Calu3 (cell line): ENCODE results near the gene DUSP14. TPM values are rescaled to one million over a fixed set of nuclear protein-coding genes. Genes with fewer than 3 reads are reported as not detected.

Experiments
- BruUV-seq: library from RNA; stranded (reverse); fragments of 400-500 nt; replicated peaks from 2 replicates; lab custom pipeline; 2021; lab: Mats Ljungman, UMichigan
- CTCF ChIA-PET: fragments of 300-600 bp; sonication (Branson Sonifier 250); formaldehyde crosslinking; loops from one replicate; lab custom pipeline; 2022; ENCODE audit warnings: antibody characterized with exemption; lab: Charles Lee
- DNase-seq: peaks from one replicate; pipeline ENCODE4 v3.0.0; 2022
- H3K27ac Mint-ChIP-seq: one replicate; pipeline ENCODE4 v1.8.0; 2022; ENCODE audit warnings: mixed read lengths; ENCODE audit not compliant: unreplicated experiment
- H3K27me3 Mint-ChIP-seq: one replicate; pipeline ENCODE4 v1.8.0; 2022; ENCODE audit warnings: mixed read lengths; ENCODE audit not compliant: unreplicated experiment
- H3K36me3 Mint-ChIP-seq: one replicate; pipeline ENCODE4 v1.8.0; 2022; ENCODE audit warnings: mild to moderate bottlenecking, moderate library complexity, mixed read lengths; ENCODE audit not compliant: insufficient read depth, unreplicated experiment
- H3K4me1 Mint-ChIP-seq: one replicate; pipeline ENCODE4 v1.8.0; 2022; ENCODE audit warnings: mild to moderate bottlenecking, low read depth, mixed read lengths; ENCODE audit not compliant: unreplicated experiment
- H3K4me3 Mint-ChIP-seq: one replicate; pipeline ENCODE4 v1.8.0; 2022; ENCODE audit warnings: mild to moderate bottlenecking, low read depth, moderate library complexity, mixed read lengths; ENCODE audit not compliant: unreplicated experiment
- H3K9me3 Mint-ChIP-seq: one replicate; pipeline ENCODE4 v1.8.0; 2022; ENCODE audit warnings: low read depth, mixed read lengths; ENCODE audit not compliant: unreplicated experiment
- CTCF ChIP-seq: fragments of 200-600 bp; IDR thresholded peaks from one replicate; pipeline ENCODE4 v1.8.0; 2022; ENCODE audit warnings: antibody characterized with exemption; ENCODE audit not compliant: unreplicated experiment
- intact Hi-C: fragments of 100-400 bp; cut with micrococcal nuclease; formaldehyde crosslinking; loops from one replicate; pipeline ENCODE4 v1.10.0; 2022; ENCODE audit not compliant: unreplicated experiment
- total RNA-seq: library from RNA; stranded (reverse); gene quantifications from 2 replicates; pipeline ENCODE4 v1.2.3, GENCODE V29; 2022

Gene DUSP14
- total RNA-seq, 1 experiment from 2014 or later = 75.2 TPM

- H3K9me3 Mint-ChIP-seq = no peaks in the 10 kb centered on the region
- intact Hi-C loops = loop anchor here (5.0 kb wide), 1 partner anchor 84 kb away; the partner anchor contains the start of genes ACACA and TADA2A
- no peaks in the 10 kb centered on the region for H3K27me3 Mint-ChIP-seq
- peaks cover 36% of the 10 kb centered on the region for H3K36me3 Mint-ChIP-seq
- peak overlapping the region; percentile 79 for H3K4me3 Mint-ChIP-seq
- DNase-seq = peak; percentile 92
- H3K27ac Mint-ChIP-seq = peak overlapping the region; percentile 72
- no peak for TF ChIP-seq CTCF
- CTCF ChIA-PET = interaction anchor here (0.7 to 1.4 kb wide), 7 partner anchors 11 to 1942 kb away, joined by 3 to 9 read pairs (median 3); partner anchors contain the start of gene SYNRG
- no TSS peak for BruUV-seq
- peaks cover 55% of the 10 kb centered on the region for H3K4me1 Mint-ChIP-seq
Observed at GRCh38 chr17:37490638-37491614, 1.2 kb downstream of the DUSP14 start.

GRCh38 chr17:37492167-37492566, 2.5 kb downstream of the DUSP14 start:
- BruUV-seq = no TSS peak
- H3K27me3 Mint-ChIP-seq = no peaks in the 10 kb centered on the region
- H3K4me1 Mint-ChIP-seq = peaks cover 55% of the 10 kb centered on the region
- H3K27ac Mint-ChIP-seq = no peak overlapping the region
- intact Hi-C loops = loop anchor here (5.0 kb wide), 1 partner anchor 85 kb away; the partner anchor contains the start of genes ACACA and TADA2A
- H3K9me3 Mint-ChIP-seq = no peaks in the 10 kb centered on the region
- H3K4me3 Mint-ChIP-seq = peak overlapping the region; percentile 79
- TF ChIP-seq CTCF = no peak
- CTCF ChIA-PET = no interaction called here
- no peak for DNase-seq
- peaks cover 36% of the 10 kb centered on the region for H3K36me3 Mint-ChIP-seq

GRCh38 chr17:37493249-37494027, 3.7 kb downstream of the DUSP14 start:
- no TSS peak for BruUV-seq
- peaks cover 30% of the 10 kb centered on the region for H3K36me3 Mint-ChIP-seq
- TF ChIP-seq CTCF = no peak
- DNase-seq = no peak
- intact Hi-C loops = loop anchor here (5.0 kb wide), 1 partner anchor 86 kb away; the partner anchor contains the start of genes ACACA and TADA2A
- no peaks in the 10 kb centered on the region for H3K9me3 Mint-ChIP-seq
- no peak overlapping the region for H3K27ac Mint-ChIP-seq
- peaks cover 46% of the 10 kb centered on the region for H3K4me1 Mint-ChIP-seq
- H3K4me3 Mint-ChIP-seq = no peak overlapping the region
- no peaks in the 10 kb centered on the region for H3K27me3 Mint-ChIP-seq
- CTCF ChIA-PET = interaction anchor here (0.7 to 1.4 kb wide), 2 partner anchors 202 to 1958 kb away, joined by 6 to 7 read pairs; partner anchors contain the start of gene MED1

- Mint-ChIP-seq H3K4me3 (no peak overlapping the region), H3K4me1 (peaks cover 43% of the 10 kb centered on the region), H3K27me3 (no peaks in the 10 kb centered on the region), H3K27ac (peak overlapping the region; percentile 3), H3K36me3 (peaks cover 23% of the 10 kb centered on the region), H3K9me3 (no peaks in the 10 kb centered on the region)
- DNase-seq = no peak
- BruUV-seq = no TSS peak
- intact Hi-C loops = loop anchor here (5.0 kb wide), 1 partner anchor 87 kb away; the partner anchor contains the start of genes ACACA and TADA2A
- no peak for TF ChIP-seq CTCF
- CTCF ChIA-PET = interaction anchor here (0.6 to 1.4 kb wide), 4 partner anchors 28 to 1957 kb away, joined by 3 to 7 read pairs (median 4); partner anchors contain the start of gene MED1
Observed at GRCh38 chr17:37494401-37494831, 4.7 kb downstream of the DUSP14 start.
